BE2C (cell line): ENCODE data around the gene ATP4A.

ENCODE experiments used
- DNase-seq: peaks from one replicate; pipeline ENCODE4 v3.0.0-alpha.2; 2020
- H3K27me3 ChIP-seq: fragments of 250-450 bp; sonication (Bioruptor Pico); 2 replicates; pipeline ENCODE4 v1.5.1; 2020; ENCODE audit warnings: mild to moderate bottlenecking
- H3K36me3 ChIP-seq: fragments of 250-450 bp; sonication (Bioruptor Pico); 2 replicates; pipeline ENCODE4 v1.5.1; 2020; ENCODE audit warnings: mild to moderate bottlenecking
- H3K4me1 ChIP-seq: fragments of 250-450 bp; sonication (Bioruptor Pico); 2 replicates; pipeline ENCODE4 v1.5.1; 2020
- H3K4me3 ChIP-seq: 2 replicates; pipeline ENCODE4 v1.5.1; 2011; ENCODE audit warnings: low read depth, low read length
- H3K9me3 ChIP-seq: fragments of 250-450 bp; sonication (Bioruptor Pico); 2 replicates; pipeline ENCODE4 v1.5.1; 2020
- CTCF ChIP-seq: IDR thresholded peaks from 2 replicates; pipeline ENCODE4 v1.5.1; 2012; ENCODE audit warnings: mild to moderate bottlenecking, low read depth, low read length

Gene ATP4A

GRCh38 chr19:35561436-35561835 is 2.0 kb downstream of the ATP4A start:
- H3K4me1 ChIP-seq, result no peaks in the 10 kb centered on the region; the same call in 1 of the 2 replicates
- H3K27me3 ChIP-seq, result peaks cover 11% of the 10 kb centered on the region; the same call in 1 of the 2 replicates
- no peak overlapping the region for H3K4me3 ChIP-seq
- no peak for TF ChIP-seq CTCF
- H3K36me3 ChIP-seq, result no peaks in the 10 kb centered on the region
- no peak for DNase-seq
- H3K9me3 ChIP-seq, result no peaks in the 10 kb centered on the region

- DNase-seq, result no peak
- Histone ChIP-seq H3K4me1 (peaks cover 5% of the 10 kb centered on the region), H3K36me3 (no peaks in the 10 kb centered on the region), H3K4me3 (no peak overlapping the region), H3K27me3 (peaks cover 8% of the 10 kb centered on the region; the same call in 1 of the 2 replicates), H3K9me3 (no peaks in the 10 kb centered on the region)
- TF ChIP-seq CTCF, result no peak
These were observed 2.8 kb downstream of the ATP4A start for GRCh38 chr19:35560677-35561076.

GRCh38 chr19:35560271-35560670 is 3.2 kb downstream of the ATP4A start:
- no peaks in the 10 kb centered on the region for H3K36me3 ChIP-seq
- no peak for DNase-seq

GRCh38 chr19:35559781-35560180 is 3.7 kb downstream of the ATP4A start:
- Histone ChIP-seq H3K27me3 (peaks cover 8% of the 10 kb centered on the region; the same call in 1 of the 2 replicates), H3K4me1 (peaks cover 5% of the 10 kb centered on the region), H3K4me3 (no peak overlapping the region), H3K9me3 (no peaks in the 10 kb centered on the region), H3K36me3 (no peaks in the 10 kb centered on the region)
- DNase-seq, result no peak
- no peak for TF ChIP-seq CTCF

More at GRCh38 chr19:35560271-35560670, 3.2 kb downstream of the ATP4A start:
- TF ChIP-seq CTCF, result no peak
- Histone ChIP-seq H3K4me1 (peaks cover 5% of the 10 kb centered on the region), H3K27me3 (peaks cover 8% of the 10 kb centered on the region; the same call in 1 of the 2 replicates), H3K9me3 (no peaks in the 10 kb centered on the region), H3K4me3 (no peak overlapping the region)

GRCh38 chr19:35559281-35559659 is 4.2 kb downstream of the ATP4A start:
- Histone ChIP-seq H3K9me3 (no peaks in the 10 kb centered on the region), H3K36me3 (no peaks in the 10 kb centered on the region), H3K4me3 (no peak overlapping the region), H3K4me1 (peaks cover 5% of the 10 kb centered on the region), H3K27me3 (peaks cover 8% of the 10 kb centered on the region; the same call in 1 of the 2 replicates)
- DNase-seq, result no peak
- no peak for TF ChIP-seq CTCF

GRCh38 chr19:35558400-35559280 is 4.8 kb downstream of the ATP4A start:
- TF ChIP-seq CTCF, result no peak
- Histone ChIP-seq H3K9me3 (no peaks in the 10 kb centered on the region), H3K27me3 (peaks cover 8% of the 10 kb centered on the region; the same call in 1 of the 2 replicates), H3K4me1 (peaks cover 5% of the 10 kb centered on the region), H3K36me3 (no peaks in the 10 kb centered on the region), H3K4me3 (peak overlapping the region; percentile 23; the same call in 1 of the 2 replicates)
- DNase-seq, result no peak
